ENCODE measurements around the gene ST6GALNAC3.

DNA sequence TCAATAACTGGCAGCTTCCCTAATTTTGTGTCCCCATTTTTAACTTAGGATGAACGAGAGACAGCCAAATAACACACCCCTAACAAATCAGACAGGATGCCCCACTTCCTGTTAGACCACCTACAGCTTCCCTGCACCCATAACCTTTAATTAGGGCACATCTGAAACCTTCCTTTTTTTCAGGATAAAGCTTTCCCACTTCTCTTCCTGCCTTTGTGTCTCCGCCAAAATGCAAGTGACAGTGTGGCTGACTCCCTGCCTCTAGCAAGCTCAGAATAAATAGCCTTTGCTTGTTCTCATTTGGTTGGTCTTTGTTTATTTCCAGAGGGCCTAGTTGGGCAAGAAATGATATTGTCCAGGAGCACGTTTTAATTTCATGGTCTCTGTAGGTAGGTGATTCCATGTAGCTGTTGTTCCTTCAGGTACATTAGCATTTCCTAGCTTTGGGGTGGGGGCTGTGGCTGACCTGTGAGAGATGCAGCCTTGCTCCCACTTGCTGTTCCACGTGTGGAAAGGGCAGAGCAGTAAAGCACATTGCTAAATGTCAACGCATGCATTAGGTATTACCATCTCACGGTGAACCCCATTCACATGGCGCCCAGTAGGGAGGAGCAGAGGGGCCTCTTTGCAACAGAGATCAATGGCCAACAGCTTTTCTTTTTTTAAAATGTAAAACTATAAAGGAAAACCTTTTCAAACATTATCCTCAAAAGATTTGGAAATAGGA, 154.9 kb downstream of the ST6GALNAC3 start:
- TF ChIP-seq, protein P1, sequence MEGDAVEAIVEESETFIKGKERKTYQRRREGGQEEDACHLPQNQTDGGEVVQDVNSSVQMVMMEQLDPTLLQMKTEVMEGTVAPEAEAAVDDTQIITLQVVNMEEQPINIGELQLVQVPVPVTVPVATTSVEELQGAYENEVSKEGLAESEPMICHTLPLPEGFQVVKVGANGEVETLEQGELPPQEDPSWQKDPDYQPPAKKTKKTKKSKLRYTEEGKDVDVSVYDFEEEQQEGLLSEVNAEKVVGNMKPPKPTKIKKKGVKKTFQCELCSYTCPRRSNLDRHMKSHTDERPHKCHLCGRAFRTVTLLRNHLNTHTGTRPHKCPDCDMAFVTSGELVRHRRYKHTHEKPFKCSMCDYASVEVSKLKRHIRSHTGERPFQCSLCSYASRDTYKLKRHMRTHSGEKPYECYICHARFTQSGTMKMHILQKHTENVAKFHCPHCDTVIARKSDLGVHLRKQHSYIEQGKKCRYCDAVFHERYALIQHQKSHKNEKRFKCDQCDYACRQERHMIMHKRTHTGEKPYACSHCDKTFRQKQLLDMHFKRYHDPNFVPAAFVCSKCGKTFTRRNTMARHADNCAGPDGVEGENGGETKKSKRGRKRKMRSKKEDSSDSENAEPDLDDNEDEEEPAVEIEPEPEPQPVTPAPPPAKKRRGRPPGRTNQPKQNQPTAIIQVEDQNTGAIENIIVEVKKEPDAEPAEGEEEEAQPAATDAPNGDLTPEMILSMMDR (optimal IDR thresholded peaks at IDR 0.05 in 1 of 3, IDR thresholded peaks at IDR 0.05 in 1 of 3, conservative IDR thresholded peaks at IDR 0.05 in 1 of 3; ENCODE audit: extremely low read depth in 1 of 3, insufficient read depth in 2 of 3, low read length in 3 of 3): no peak
- no peak for TF ChIP-seq EZH2 (IDR thresholded peaks at IDR 0.05; ENCODE audit: low read length)

Data from keratinocyte (primary cell).